ENCODE data around the gene AK8.
A peak's percentile ranks its signal among the peaks of the same experiment; 100 is the strongest.

The AK8 gene

GRCh38 chr9:132887181-132888120 lies 9.4 kb upstream of the AK8 start:
- no peak for DNase-seq (ENCODE audit: low read depth)

GRCh38 chr9:132886334-132886725 lies 8.2 kb upstream of the AK8 start:
- no peak for DNase-seq (ENCODE audit: low read depth)

GRCh38 chr9:132885720-132886333 lies 7.7 kb upstream of the AK8 start:
- no peak for DNase-seq (ENCODE audit: low read depth)

GRCh38 chr9:132883349-132884294 lies 5.5 kb upstream of the AK8 start:
- no peak for DNase-seq (ENCODE audit: low read depth)

GRCh38 chr9:132882616-132883015 lies 4.5 kb upstream of the AK8 start:
- no peak for DNase-seq (ENCODE audit: low read depth)

GRCh38 chr9:132881826-132882225 lies 3.7 kb upstream of the AK8 start:
- DNase-seq (ENCODE audit: low read depth) = no peak

- no peak for DNase-seq (ENCODE audit: low read depth)
These were observed 2.2 kb upstream of the AK8 start for GRCh38 chr9:132880324-132880661.

- no peak for DNase-seq (ENCODE audit: low read depth)
These were observed 1.6 kb upstream of the AK8 start for GRCh38 chr9:132879457-132880323.

GRCh38 chr9:132878695-132879456 lies 792 bp upstream of the AK8 start, which contains the start of gene SPACA9:
Gene SPACA9, plus strand, starts transcription at chr9:132878898. Its CDS starts 5,050 bp downstream, at chr9:132883948.
- peak; percentile 19 for DNase-seq (ENCODE audit: low read depth)

- DNase-seq (ENCODE audit: low read depth) = no peak
These were observed 643 bp downstream of the AK8 start for GRCh38 chr9:132877458-132877823.

GRCh38 chr9:132876849-132877248 lies 1.2 kb downstream of the AK8 start:
- DNase-seq (ENCODE audit: low read depth) = no peak

GRCh38 chr9:132875159-132875558 lies 2.9 kb downstream of the AK8 start:
- DNase-seq (ENCODE audit: low read depth) = no peak

- no peak for DNase-seq (ENCODE audit: low read depth)
These were observed 4.7 kb downstream of the AK8 start for GRCh38 chr9:132873403-132873802.

GRCh38 chr9:132869266-132869665 lies 8.8 kb downstream of the AK8 start:
- no peak for DNase-seq (ENCODE audit: low read depth)

GRCh38 chr9:132866898-132867297 lies 11.2 kb downstream of the AK8 start:
- DNase-seq (ENCODE audit: low read depth) = no peak

GRCh38 chr9:132864691-132865090 lies 13.4 kb downstream of the AK8 start:
- DNase-seq (ENCODE audit: low read depth) = no peak

GRCh38 chr9:132864277-132864676 lies 13.8 kb downstream of the AK8 start:
- DNase-seq (ENCODE audit: low read depth) = no peak

- DNase-seq (ENCODE audit: low read depth) = no peak
These were observed 15.0 kb downstream of the AK8 start for GRCh38 chr9:132863096-132863495.

GRCh38 chr9:132862533-132862932 lies 15.6 kb downstream of the AK8 start:
- no peak for DNase-seq (ENCODE audit: low read depth)

- no peak for DNase-seq (ENCODE audit: low read depth)
These were observed 16.4 kb downstream of the AK8 start for GRCh38 chr9:132861666-132862065.

- DNase-seq (ENCODE audit: low read depth) = no peak
These were observed 19.3 kb downstream of the AK8 start for GRCh38 chr9:132858751-132859150.

Measured in amniotic epithelial cell (primary cell).